BLaER1 (cell line): Measurements from ENCODE around the gene FIGN.

Source experiments
- H3K27ac ChIP-seq: shearing (Covaris generic); formaldehyde crosslinking; 2 replicates; pipeline ENCODE4 v1.8.1; 2022
- H3K27me3 ChIP-seq: shearing (Covaris generic); formaldehyde crosslinking; 2 replicates; pipeline ENCODE4 v1.8.1; 2022
- H3K36me3 ChIP-seq: shearing (Covaris generic); formaldehyde crosslinking; 2 replicates; pipeline ENCODE4 v1.8.1; 2022
- H3K4me1 ChIP-seq: shearing (Covaris generic); formaldehyde crosslinking; 2 replicates; pipeline ENCODE4 v1.8.1; 2022
- H3K4me2 ChIP-seq: shearing (Covaris generic); formaldehyde crosslinking; 2 replicates; pipeline ENCODE4 v1.8.1; 2022
- H3K4me3 ChIP-seq: shearing (Covaris generic); formaldehyde crosslinking; 2 replicates; pipeline ENCODE4 v1.8.1; 2022
- H3K9ac ChIP-seq: shearing (Covaris generic); formaldehyde crosslinking; 2 replicates; pipeline ENCODE4 v1.8.1; 2022
- H3K9me3 ChIP-seq: shearing (Covaris generic); formaldehyde crosslinking; 2 replicates; pipeline ENCODE4 v1.8.1; 2022
- H4K20me1 ChIP-seq: shearing (Covaris generic); formaldehyde crosslinking; 2 replicates; pipeline ENCODE4 v1.8.1; 2022
- Cebpa-rat ChIP-seq: shearing (Covaris generic); IDR thresholded peaks from 2 replicates; pipeline ENCODE4 v1.8.1; 2022

The FIGN gene

GRCh38 chr2:163592954-163593622, 142.7 kb downstream of the FIGN start:
- no peak for TF ChIP-seq Cebpa-rat
- Histone ChIP-seq H3K27me3 (no peaks in the 10 kb centered on the region), H4K20me1 (no peaks in the 10 kb centered on the region), H3K27ac (no peak overlapping the region), H3K4me1 (no peaks in the 10 kb centered on the region), H3K36me3 (no peaks in the 10 kb centered on the region), H3K4me3 (no peak overlapping the region), H3K9me3 (no peaks in the 10 kb centered on the region), H3K4me2 (no peak overlapping the region), H3K9ac (no peak overlapping the region)

DNA sequence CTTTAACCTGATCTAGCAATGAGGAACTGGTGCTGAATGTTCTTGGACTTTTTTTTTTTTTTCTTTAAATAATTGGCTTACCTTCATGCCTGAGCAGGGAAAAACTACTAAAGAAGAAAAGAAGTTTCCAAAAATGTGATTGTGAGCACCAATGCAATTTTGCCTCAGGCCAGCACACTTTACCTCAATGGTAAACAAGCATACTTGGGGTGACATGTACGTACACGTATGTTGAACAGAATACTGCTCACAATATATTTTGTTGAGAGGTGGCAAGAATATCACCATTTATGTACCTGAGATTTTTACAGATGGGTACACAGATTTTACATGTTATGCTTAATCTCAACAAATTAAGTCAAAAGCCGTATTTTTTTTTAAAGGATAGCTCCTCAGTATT, 144.3 kb downstream of the FIGN start:
- H3K4me3 ChIP-seq = no peak overlapping the region
- H3K4me1 ChIP-seq = no peaks in the 10 kb centered on the region
- no peak overlapping the region for H3K27ac ChIP-seq
- no peaks in the 10 kb centered on the region for H3K9me3 ChIP-seq
- no peaks in the 10 kb centered on the region for H3K36me3 ChIP-seq
- H3K27me3 ChIP-seq = no peaks in the 10 kb centered on the region
- no peak overlapping the region for H3K4me2 ChIP-seq
- no peak for TF ChIP-seq Cebpa-rat
- H4K20me1 ChIP-seq = no peaks in the 10 kb centered on the region
- no peak overlapping the region for H3K9ac ChIP-seq

DNA sequence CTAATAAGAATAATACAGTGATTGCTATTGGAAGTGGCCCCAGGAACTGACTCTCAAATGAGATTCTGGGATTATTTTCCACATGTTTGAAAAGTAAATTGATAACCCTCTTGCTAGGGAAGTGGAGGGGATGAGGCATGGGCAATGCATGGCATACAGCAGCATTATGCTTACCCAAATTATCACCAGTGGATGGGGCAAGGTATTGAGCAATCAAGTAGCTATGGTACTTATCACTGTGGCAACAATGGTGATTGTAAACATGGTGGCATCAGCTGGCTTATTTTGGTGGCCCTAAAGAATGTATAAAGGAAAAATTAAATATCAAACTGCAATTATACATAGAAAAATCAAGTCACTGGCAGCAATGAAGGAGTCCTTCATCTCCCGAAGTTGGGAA, 155.1 kb downstream of the FIGN start:
- Histone ChIP-seq H3K36me3 (no peaks in the 10 kb centered on the region), H3K27ac (no peak overlapping the region), H3K9ac (no peak overlapping the region), H3K9me3 (no peaks in the 10 kb centered on the region), H3K4me1 (no peaks in the 10 kb centered on the region), H3K4me3 (no peak overlapping the region), H4K20me1 (no peaks in the 10 kb centered on the region), H3K4me2 (no peak overlapping the region), H3K27me3 (no peaks in the 10 kb centered on the region)
- TF ChIP-seq Cebpa-rat = no peak

DNA sequence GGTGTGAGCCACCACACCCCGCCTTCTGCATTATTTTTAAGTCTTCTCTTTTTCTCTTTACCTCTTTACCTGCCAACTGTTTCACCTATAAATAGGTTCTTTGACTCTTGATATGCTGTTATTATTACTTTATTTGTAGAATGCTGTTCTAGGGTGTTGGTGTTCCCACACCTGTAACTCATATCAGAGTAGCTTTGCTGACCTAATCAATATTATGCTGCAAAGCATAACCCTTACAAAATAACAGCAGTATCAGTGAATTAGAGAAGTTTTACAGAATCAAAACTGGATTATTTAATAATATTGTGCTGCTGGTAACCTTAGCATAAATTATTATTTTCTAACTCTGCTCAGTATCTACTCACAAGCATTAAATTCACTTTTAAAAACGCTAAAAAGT, 161.5 kb downstream of the FIGN start:
- H3K27me3 ChIP-seq = no peaks in the 10 kb centered on the region
- H4K20me1 ChIP-seq = no peaks in the 10 kb centered on the region
- no peaks in the 10 kb centered on the region for H3K36me3 ChIP-seq
- no peak overlapping the region for H3K4me3 ChIP-seq
- H3K4me2 ChIP-seq = no peak overlapping the region
- H3K9ac ChIP-seq = no peak overlapping the region
- H3K27ac ChIP-seq = no peak overlapping the region
- no peaks in the 10 kb centered on the region for H3K9me3 ChIP-seq
- no peaks in the 10 kb centered on the region for H3K4me1 ChIP-seq
- no peak for TF ChIP-seq Cebpa-rat

DNA sequence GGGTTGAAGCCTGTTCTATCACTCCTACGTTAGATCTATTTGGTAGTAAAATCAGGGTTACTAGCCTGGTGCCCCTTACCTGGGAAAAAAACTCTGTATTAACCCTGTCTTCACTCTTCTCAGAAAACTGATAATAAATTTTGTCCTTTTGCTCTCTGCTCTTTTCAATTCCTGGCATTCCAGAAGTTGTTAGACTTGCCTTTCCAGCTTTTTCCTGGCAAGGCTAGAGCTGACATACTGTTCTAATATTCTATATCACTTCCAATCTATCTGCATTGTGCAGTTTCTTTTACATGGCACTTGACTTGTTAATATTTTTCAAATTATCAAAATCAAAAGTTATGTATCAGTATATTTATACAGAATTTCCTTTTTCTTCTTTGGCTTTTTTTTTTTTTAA, 162.2 kb downstream of the FIGN start:
- Histone ChIP-seq H3K4me1 (no peaks in the 10 kb centered on the region), H3K4me2 (no peak overlapping the region), H3K9ac (no peak overlapping the region), H3K4me3 (no peak overlapping the region), H3K27ac (no peak overlapping the region), H4K20me1 (no peaks in the 10 kb centered on the region), H3K9me3 (no peaks in the 10 kb centered on the region), H3K36me3 (no peaks in the 10 kb centered on the region), H3K27me3 (no peaks in the 10 kb centered on the region)
- no peak for TF ChIP-seq Cebpa-rat

- Histone ChIP-seq H4K20me1 (no peaks in the 10 kb centered on the region), H3K9me3 (no peaks in the 10 kb centered on the region), H3K4me1 (no peaks in the 10 kb centered on the region), H3K27ac (no peak overlapping the region), H3K4me3 (no peak overlapping the region), H3K9ac (no peak overlapping the region), H3K36me3 (no peaks in the 10 kb centered on the region), H3K27me3 (no peaks in the 10 kb centered on the region), H3K4me2 (no peak overlapping the region)
- TF ChIP-seq Cebpa-rat = no peak
These were observed 163.0 kb downstream of the FIGN start for GRCh38 chr2:163572850-163573249.

DNA sequence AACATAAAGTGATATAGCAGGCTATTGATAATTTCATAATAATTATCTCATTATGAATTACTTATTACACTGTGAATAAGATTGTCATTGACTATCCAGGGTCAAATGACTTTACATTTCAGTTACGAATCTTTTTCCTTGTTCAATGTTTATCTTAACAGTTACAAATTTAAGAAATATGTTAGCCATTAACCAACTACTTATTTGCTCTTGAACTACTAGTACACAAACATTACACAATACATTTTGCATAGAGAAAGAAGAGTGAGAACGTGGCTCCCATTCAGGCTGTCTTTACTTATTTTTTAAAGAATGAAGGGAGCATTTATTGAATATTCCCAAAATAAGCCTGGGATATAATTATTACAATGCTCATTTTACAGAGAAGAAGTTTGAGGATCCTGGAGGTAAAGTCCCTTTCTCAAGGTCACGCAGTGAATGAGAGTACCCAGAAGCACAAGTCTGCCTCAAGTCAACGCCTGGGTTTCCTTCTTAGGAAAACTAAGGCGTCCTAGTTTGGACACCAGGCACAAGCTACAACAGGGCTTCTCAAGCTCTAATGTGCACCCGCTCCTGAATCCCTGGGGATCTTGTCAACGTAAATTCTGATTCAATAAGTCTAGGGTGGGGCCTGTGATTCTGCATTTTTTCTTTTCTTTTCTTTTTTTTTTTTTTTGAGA, 164.2 kb downstream of the FIGN start:
- H3K36me3 ChIP-seq = no peaks in the 10 kb centered on the region
- no peak overlapping the region for H3K4me3 ChIP-seq
- H3K27ac ChIP-seq = no peak overlapping the region
- H3K4me2 ChIP-seq = no peak overlapping the region
- H3K4me1 ChIP-seq = no peaks in the 10 kb centered on the region
- H3K9me3 ChIP-seq = no peaks in the 10 kb centered on the region
- no peak overlapping the region for H3K9ac ChIP-seq
- H4K20me1 ChIP-seq = no peaks in the 10 kb centered on the region
- H3K27me3 ChIP-seq = no peaks in the 10 kb centered on the region
- no peak for TF ChIP-seq Cebpa-rat

- no peak for TF ChIP-seq Cebpa-rat
- H3K27ac ChIP-seq = no peak overlapping the region
- no peaks in the 10 kb centered on the region for H3K36me3 ChIP-seq
- no peak overlapping the region for H3K9ac ChIP-seq
- H3K4me1 ChIP-seq = no peaks in the 10 kb centered on the region
- no peaks in the 10 kb centered on the region for H4K20me1 ChIP-seq
- H3K4me2 ChIP-seq = no peak overlapping the region
- H3K4me3 ChIP-seq = no peak overlapping the region
- no peaks in the 10 kb centered on the region for H3K27me3 ChIP-seq
- H3K9me3 ChIP-seq = no peaks in the 10 kb centered on the region
These were observed 165.4 kb downstream of the FIGN start for GRCh38 chr2:163570391-163570790.

GRCh38 chr2:163565192-163565591, 170.6 kb downstream of the FIGN start:
- Histone ChIP-seq H3K4me3 (no peak overlapping the region), H3K36me3 (no peaks in the 10 kb centered on the region), H3K27me3 (no peaks in the 10 kb centered on the region), H3K9ac (no peak overlapping the region), H3K9me3 (no peaks in the 10 kb centered on the region), H3K27ac (no peak overlapping the region), H3K4me1 (no peaks in the 10 kb centered on the region), H4K20me1 (no peaks in the 10 kb centered on the region), H3K4me2 (no peak overlapping the region)
- no peak for TF ChIP-seq Cebpa-rat

DNA sequence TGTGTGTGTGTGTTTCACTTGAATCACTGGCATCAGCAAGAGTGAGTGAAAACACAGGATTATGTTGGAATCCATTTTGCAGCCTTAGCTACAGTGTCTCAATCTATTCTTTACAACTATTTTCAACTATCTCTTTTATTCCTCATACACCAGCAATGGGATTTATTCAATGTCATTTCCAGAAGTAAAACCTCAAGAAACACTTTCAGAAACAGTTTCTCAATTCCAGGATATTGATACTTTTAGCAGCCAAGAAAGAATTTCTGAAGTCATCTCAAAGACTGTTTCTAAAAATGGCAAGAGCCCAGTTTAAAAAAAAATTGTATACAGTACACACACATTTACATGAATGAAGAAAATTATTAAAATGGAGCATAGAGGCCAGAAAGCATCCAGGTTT, 171.6 kb downstream of the FIGN start:
- H3K27ac ChIP-seq = no peak overlapping the region
- TF ChIP-seq Cebpa-rat = no peak

More for the DNA sequence above, 171.6 kb downstream of the FIGN start:
- H3K4me2 ChIP-seq = no peak overlapping the region
- no peaks in the 10 kb centered on the region for H4K20me1 ChIP-seq
- no peaks in the 10 kb centered on the region for H3K27me3 ChIP-seq
- no peak overlapping the region for H3K9ac ChIP-seq
- H3K9me3 ChIP-seq = no peaks in the 10 kb centered on the region
- H3K36me3 ChIP-seq = no peaks in the 10 kb centered on the region
- no peak overlapping the region for H3K4me3 ChIP-seq
- H3K4me1 ChIP-seq = no peaks in the 10 kb centered on the region
